Germinal center (tissue), 1 donor: ENCODE results near the gene NECAB3.
"Not testable (repeated sequence)": the region's sequence is repeated elsewhere in the genome, so short reads cannot be mapped to it uniquely, and the experiment has no call there.

Experiments used
- DNase-seq: peaks from one replicate; pipeline ENCODE4 v3.0.0; 2012; ENCODE audit warnings: mixed read lengths, low spot score

NECAB3 gene

GRCh38 chr20:33648396-33649004 lies 25.7 kb downstream of the NECAB3 start:
- no peak for DNase-seq

- no peak for DNase-seq
These were observed 26.4 kb downstream of the NECAB3 start for GRCh38 chr20:33647603-33648395.

GRCh38 chr20:33646959-33647602 lies 27.1 kb downstream of the NECAB3 start:
- DNase-seq, result not testable (repeated sequence)

GRCh38 chr20:33646191-33646590 lies 28.0 kb downstream of the NECAB3 start:
- no peak for DNase-seq

GRCh38 chr20:33645396-33645795 lies 28.8 kb downstream of the NECAB3 start:
- no peak for DNase-seq

- DNase-seq, result no peak
These were observed 29.2 kb downstream of the NECAB3 start for GRCh38 chr20:33645072-33645358.

- DNase-seq, result no peak
These were observed 29.7 kb downstream of the NECAB3 start for GRCh38 chr20:33644313-33645071.

GRCh38 chr20:33640287-33640686 lies 33.9 kb downstream of the NECAB3 start:
- no peak for DNase-seq

GRCh38 chr20:33636776-33637175 lies 37.5 kb downstream of the NECAB3 start:
- no peak for DNase-seq

- DNase-seq, result no peak
These were observed 38.9 kb downstream of the NECAB3 start for GRCh38 chr20:33635341-33635740.

- not testable (repeated sequence) for DNase-seq
These were observed 42.3 kb downstream of the NECAB3 start for GRCh38 chr20:33631910-33632309.

GRCh38 chr20:33630507-33630906 lies 43.7 kb downstream of the NECAB3 start:
- no peak for DNase-seq

- DNase-seq, result no peak
These were observed 44.2 kb downstream of the NECAB3 start for GRCh38 chr20:33629979-33630378.

- DNase-seq, result no peak
These were observed 44.7 kb downstream of the NECAB3 start for GRCh38 chr20:33629533-33629932.

GRCh38 chr20:33627577-33628216 lies 46.5 kb downstream of the NECAB3 start:
- no peak for DNase-seq

GRCh38 chr20:33626190-33626589 lies 48.0 kb downstream of the NECAB3 start:
- no peak for DNase-seq

- DNase-seq, result no peak
These were observed 49.8 kb downstream of the NECAB3 start for GRCh38 chr20:33624399-33624798.

GRCh38 chr20:33622705-33623365 lies 51.4 kb downstream of the NECAB3 start:
- no peak for DNase-seq

- no peak for DNase-seq
These were observed 52.4 kb downstream of the NECAB3 start for GRCh38 chr20:33621717-33622400.

- DNase-seq, result no peak
These were observed 62.2 kb downstream of the NECAB3 start for GRCh38 chr20:33612001-33612400.

GRCh38 chr20:33611106-33611505 lies 63.1 kb downstream of the NECAB3 start:
- DNase-seq, result no peak
